Fibroblast of lung (primary cell): ENCODE data around the gene DES. TPM values are rescaled to one million over a fixed set of nuclear protein-coding genes. Genes with fewer than 3 reads are reported as not detected.

Experiments
- DNase-seq, 2 donors: peaks; one replicate each; pipeline versions ENCODE4 v3.0.0 to v3.0.0-alpha.2; 2010; ENCODE audit warnings: low read depth in 2 of 2
- H2AFZ ChIP-seq: 2 replicates; pipeline ENCODE4 v1.5.1; 2012; ENCODE audit warnings: low read length, control low read depth, inconsistent platforms
- H3K27ac ChIP-seq: 2 replicates; pipeline ENCODE4 v1.5.1; 2011; ENCODE audit warnings: low read length, control low read depth; ENCODE audit not compliant: insufficient read depth
- H3K27me3 ChIP-seq: 2 replicates; pipeline ENCODE4 v1.5.1; 2011; ENCODE audit warnings: mild to moderate bottlenecking, low read length; ENCODE audit not compliant: control insufficient read depth, insufficient read depth
- H3K36me3 ChIP-seq: 2 replicates; pipeline ENCODE4 v1.5.1; 2011; ENCODE audit warnings: low read length; ENCODE audit not compliant: control insufficient read depth, insufficient read depth
- H3K4me1 ChIP-seq: 2 replicates; pipeline ENCODE4 v1.5.1; 2011; ENCODE audit warnings: low read length; ENCODE audit not compliant: control insufficient read depth, insufficient read depth; ENCODE audit errors: extremely low read depth
- H3K4me2 ChIP-seq: 2 replicates; pipeline ENCODE4 v1.5.1; 2011; ENCODE audit warnings: low read length, control low read depth; ENCODE audit not compliant: insufficient read depth; ENCODE audit errors: extremely low read depth
- H3K4me3 ChIP-seq, 4 experiments: fragments of 200-600 bp in 1 of 4; sonication (generic) in 1 of 4; replicated peaks in 1 of 4; 2 replicates each; pipeline ENCODE4 v1.5.1; 2011 to 2016; ENCODE audit warnings: low read length in 4 of 4, low read depth in 3 of 4, mild to moderate bottlenecking in 3 of 4, control low read depth in 2 of 4, inconsistent platforms in 1 of 4, mixed read lengths in 1 of 4; ENCODE audit not compliant: insufficient read depth in 1 of 4; ENCODE audit errors: control extremely low read depth in 1 of 4
- H3K79me2 ChIP-seq: 2 replicates; pipeline ENCODE4 v1.5.1; 2012; ENCODE audit warnings: mild to moderate bottlenecking, low read length, inconsistent platforms; ENCODE audit not compliant: control insufficient read depth, insufficient read depth
- H3K9ac ChIP-seq: 2 replicates; pipeline ENCODE4 v1.5.1; 2011; ENCODE audit warnings: mild to moderate bottlenecking, low read length, control low read depth; ENCODE audit not compliant: insufficient read depth
- H3K9me3 ChIP-seq: 2 replicates; pipeline ENCODE4 v1.5.1; 2012; ENCODE audit warnings: low read depth, low read length; ENCODE audit not compliant: control insufficient read depth, insufficient read depth
- H4K20me1 ChIP-seq: 2 replicates; pipeline ENCODE4 v1.5.1; 2011; ENCODE audit warnings: low read length; ENCODE audit not compliant: control insufficient read depth, insufficient read depth; ENCODE audit errors: extremely low read depth
- EZH2 ChIP-seq: IDR thresholded peaks from 2 replicates; pipeline ENCODE4 v1.5.1; 2012; ENCODE audit warnings: low read length, control low read depth, mild to moderate bottlenecking; ENCODE audit errors: missing control alignments
- polyA plus RNA-seq, 2 donors: library from polyadenylated mRNA; depleted of rRNA in 1 of 2; stranded (reverse) in 1 of 2; unstranded in 1 of 2; fragments of >200 nt; gene quantifications; 2 replicates each; pipeline ENCODE4 v1.2.1, GENCODE V29; 2011 to 2012; ENCODE audit warnings: missing spikeins in 1 of 2
- total RNA-seq: library from RNA; depleted of rRNA; stranded (reverse); fragments of >200 nt; gene quantifications from 2 replicates; pipeline ENCODE4 v1.2.1, GENCODE V29; 2014
- TF ChIP-seq, protein P1 (sequence below), 2 donors: IDR thresholded peaks in 1 of 2; conservative IDR thresholded peaks in 1 of 2; 1 replicate in 1 of 2; 2 replicates in 1 of 2; pipeline ENCODE4 v1.5.1; 2011 to 2012; ENCODE audit warnings: low read length in 2 of 2, control low read depth in 1 of 2, inconsistent platforms in 1 of 2, low read depth in 1 of 2, mild to moderate bottlenecking in 1 of 2

The DES gene
- total and polyA plus RNA-seq, 2 donors (not counting 1 experiment from before 2014, with no cell fraction given): 11.0 to 34.7 TPM

DNA sequence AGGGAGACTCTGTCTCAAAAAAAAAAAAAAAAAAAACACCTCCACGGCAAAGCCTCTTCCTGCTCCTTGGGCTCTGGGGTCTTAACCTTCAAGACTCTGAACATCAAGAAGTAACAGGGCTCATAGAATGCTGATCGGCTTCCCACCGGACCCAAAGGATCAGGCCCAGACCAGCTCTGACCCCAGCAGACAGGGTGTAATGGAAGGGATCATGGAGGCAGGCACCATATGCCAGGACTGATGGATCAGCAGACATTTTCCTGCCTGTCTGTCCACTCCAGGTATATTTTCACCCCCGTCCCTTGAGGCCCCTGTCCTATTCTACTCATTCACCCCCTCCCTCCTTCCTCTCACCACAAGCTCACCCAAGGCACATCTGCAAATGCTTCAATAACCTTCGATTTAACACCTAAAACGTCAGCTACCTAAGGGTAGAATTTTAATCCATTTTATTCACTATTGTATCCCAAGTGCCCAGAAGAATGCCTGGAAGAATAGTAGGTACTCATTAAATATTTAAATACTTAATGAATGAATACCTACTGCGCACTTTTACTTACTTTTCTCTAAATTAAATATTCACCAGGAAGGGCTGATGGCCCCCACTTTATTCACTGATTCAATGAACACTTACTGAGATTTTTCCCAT, 11.9 kb downstream of the DES start:
- Histone ChIP-seq H2AFZ (no peak overlapping the region), H3K79me2 (no peaks in the 10 kb centered on the region), H3K9ac (no peak overlapping the region), H3K27me3 (no peaks in the 10 kb centered on the region), H3K4me3 (no peak overlapping the region), H3K36me3 (no peaks in the 10 kb centered on the region), H3K4me1 (no peaks in the 10 kb centered on the region), H3K27ac (no peak overlapping the region), H4K20me1 (no peaks in the 10 kb centered on the region), H3K9me3 (no peaks in the 10 kb centered on the region), H3K4me2 (no peak overlapping the region)
- no peak for DNase-seq
- no peak for TF ChIP-seq EZH2
- TF ChIP-seq, protein P1, sequence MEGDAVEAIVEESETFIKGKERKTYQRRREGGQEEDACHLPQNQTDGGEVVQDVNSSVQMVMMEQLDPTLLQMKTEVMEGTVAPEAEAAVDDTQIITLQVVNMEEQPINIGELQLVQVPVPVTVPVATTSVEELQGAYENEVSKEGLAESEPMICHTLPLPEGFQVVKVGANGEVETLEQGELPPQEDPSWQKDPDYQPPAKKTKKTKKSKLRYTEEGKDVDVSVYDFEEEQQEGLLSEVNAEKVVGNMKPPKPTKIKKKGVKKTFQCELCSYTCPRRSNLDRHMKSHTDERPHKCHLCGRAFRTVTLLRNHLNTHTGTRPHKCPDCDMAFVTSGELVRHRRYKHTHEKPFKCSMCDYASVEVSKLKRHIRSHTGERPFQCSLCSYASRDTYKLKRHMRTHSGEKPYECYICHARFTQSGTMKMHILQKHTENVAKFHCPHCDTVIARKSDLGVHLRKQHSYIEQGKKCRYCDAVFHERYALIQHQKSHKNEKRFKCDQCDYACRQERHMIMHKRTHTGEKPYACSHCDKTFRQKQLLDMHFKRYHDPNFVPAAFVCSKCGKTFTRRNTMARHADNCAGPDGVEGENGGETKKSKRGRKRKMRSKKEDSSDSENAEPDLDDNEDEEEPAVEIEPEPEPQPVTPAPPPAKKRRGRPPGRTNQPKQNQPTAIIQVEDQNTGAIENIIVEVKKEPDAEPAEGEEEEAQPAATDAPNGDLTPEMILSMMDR (conservative IDR thresholded peaks at IDR 0.05 in 1 of 2, IDR thresholded peaks at IDR 0.05 in 1 of 2; ENCODE audit: low read depth in 1 of 2, low read length in 2 of 2): no peak

DNA sequence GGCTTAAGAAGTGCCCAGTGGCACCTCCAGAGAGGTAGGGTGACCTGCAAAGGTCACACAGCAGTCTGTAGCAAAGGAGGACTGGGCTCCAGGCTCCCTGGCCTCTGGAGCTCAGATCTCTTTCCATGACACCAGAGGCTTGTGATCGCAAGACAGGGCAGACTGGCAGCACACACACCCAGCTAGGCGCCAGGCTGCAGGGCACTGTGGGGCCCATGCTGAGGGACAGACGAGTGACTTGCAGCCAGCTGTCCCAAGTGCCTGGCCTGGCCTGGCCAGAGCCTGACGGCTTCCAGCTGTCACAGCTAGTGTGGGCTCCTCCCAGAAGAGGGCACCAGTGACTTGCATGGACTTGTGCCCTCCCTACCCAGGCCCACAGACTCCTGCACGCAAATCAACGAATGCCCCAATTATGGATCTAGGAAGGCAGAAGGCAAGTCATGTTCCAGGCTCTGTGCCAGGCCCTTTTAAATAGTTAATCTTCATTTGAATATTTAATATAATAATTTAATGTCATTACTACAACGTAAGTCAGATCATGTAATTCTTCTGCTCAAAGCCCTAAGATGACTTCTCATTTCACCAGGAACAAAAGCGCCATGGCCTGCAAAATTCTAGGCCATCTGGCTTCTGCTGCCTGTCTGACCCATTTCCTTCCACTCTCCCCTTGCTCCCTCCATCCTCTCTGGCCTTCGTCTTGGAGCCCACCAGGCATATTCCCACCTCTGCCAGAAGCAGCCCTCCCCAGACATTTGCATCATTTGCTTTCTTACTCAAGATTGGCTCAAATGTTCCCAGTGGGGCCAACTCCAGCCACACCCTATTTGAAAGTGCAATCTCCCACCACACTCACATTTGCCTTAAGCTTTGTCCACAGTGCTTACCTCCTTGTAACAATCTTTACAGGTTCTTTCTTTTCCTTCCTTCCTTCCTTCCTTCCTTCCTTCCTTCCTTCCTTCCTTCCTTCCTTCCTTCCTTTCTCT, 12.7 kb downstream of the DES start:
- Histone ChIP-seq H3K4me3 (no peak overlapping the region), H3K27me3 (peaks cover 3% of the 10 kb centered on the region), H3K36me3 (no peaks in the 10 kb centered on the region), H3K79me2 (no peaks in the 10 kb centered on the region), H2AFZ (no peak overlapping the region), H3K4me1 (no peaks in the 10 kb centered on the region), H3K4me2 (no peak overlapping the region), H3K27ac (no peak overlapping the region), H3K9ac (no peak overlapping the region), H4K20me1 (no peaks in the 10 kb centered on the region), H3K9me3 (no peaks in the 10 kb centered on the region)
- DNase-seq: peak; percentile 57 to 69
- TF ChIP-seq EZH2: no peak
- TF ChIP-seq, protein P1 (conservative IDR thresholded peaks at IDR 0.05 in 1 of 2, IDR thresholded peaks at IDR 0.05 in 1 of 2; ENCODE audit: low read depth in 1 of 2, low read length in 2 of 2): peak in 1 of 2 donors; percentile 27

DNA sequence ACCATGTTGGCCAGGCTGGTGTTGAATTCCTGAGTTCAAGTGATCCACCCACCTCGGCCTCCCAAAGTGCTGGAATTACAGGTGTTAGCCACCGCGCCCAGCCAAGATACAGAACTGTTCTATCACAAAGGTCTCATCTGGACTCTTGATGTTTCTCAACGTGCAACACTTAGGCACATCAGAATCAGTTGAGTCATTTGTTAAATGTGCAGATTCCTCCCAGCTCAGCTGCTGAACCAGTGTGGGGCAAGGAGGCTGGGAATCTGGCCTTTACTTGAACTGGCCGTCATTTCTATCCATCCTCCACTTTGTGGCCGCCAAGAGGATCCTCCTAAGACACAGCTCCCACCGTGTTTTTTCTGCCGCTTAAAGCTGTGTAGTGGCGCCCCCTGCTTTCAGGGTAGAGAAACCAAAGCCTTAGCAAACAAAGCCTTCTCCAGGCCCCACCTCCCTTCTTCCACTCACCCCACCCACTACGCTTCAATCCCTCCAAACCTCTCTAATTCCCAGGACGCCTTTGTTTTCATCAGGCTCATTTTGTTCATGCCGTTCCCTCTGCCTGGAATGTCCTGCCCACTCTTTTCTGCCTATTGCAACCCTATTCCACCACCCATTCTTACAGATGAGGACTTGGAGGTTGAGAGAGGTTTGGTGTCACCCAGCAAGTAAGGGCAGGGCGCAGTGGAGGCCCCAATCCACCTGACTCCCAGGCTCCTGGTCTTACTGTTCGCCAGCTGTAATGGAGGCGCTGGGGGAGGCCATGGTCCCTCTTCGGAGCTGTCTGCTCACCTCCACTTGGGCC, 15.7 kb downstream of the DES start:
- Histone ChIP-seq H3K9me3 (no peaks in the 10 kb centered on the region), H3K27ac (no peak overlapping the region), H3K4me1 (no peaks in the 10 kb centered on the region), H3K4me3 (no peak overlapping the region), H3K9ac (no peak overlapping the region), H3K79me2 (no peaks in the 10 kb centered on the region), H2AFZ (no peak overlapping the region), H3K4me2 (no peak overlapping the region), H3K27me3 (peaks cover 8% of the 10 kb centered on the region), H4K20me1 (no peaks in the 10 kb centered on the region), H3K36me3 (no peaks in the 10 kb centered on the region)
- peak; percentile 67 to 72 for DNase-seq
- TF ChIP-seq EZH2: no peak
- TF ChIP-seq, protein P1 (conservative IDR thresholded peaks at IDR 0.05 in 1 of 2, IDR thresholded peaks at IDR 0.05 in 1 of 2; ENCODE audit: low read depth in 1 of 2, low read length in 2 of 2): peak; percentile 40 to 57
